CD14-positive monocyte (primary cell): ENCODE measurements around the gene SLC1A7. TPM values are rescaled to one million over a fixed set of nuclear protein-coding genes. Genes with fewer than 3 reads are reported as not detected.

ENCODE experiments used
- DNase-seq, 3 donors: peaks; one replicate each; pipeline ENCODE4 v3.0.0-alpha.2; 2011 to 2022
- H2AFZ ChIP-seq: 2 replicates; pipeline ENCODE4 v1.6.0; 2012; ENCODE audit warnings: mild to moderate bottlenecking, low read depth, low read length, inconsistent platforms; ENCODE audit not compliant: insufficient read depth, poor library complexity, severe bottlenecking
- H3K27ac ChIP-seq, 2 donors: 1 replicate in 1 of 2; 2 replicates in 1 of 2; pipeline ENCODE4 v1.5.1; 2012 to 2013; ENCODE audit warnings: low read length in 2 of 2, control low read depth in 1 of 2, inconsistent platforms in 1 of 2, low read depth in 1 of 2, mild to moderate bottlenecking in 1 of 2
- H3K27me3 ChIP-seq, 2 donors: one replicate each; pipeline versions ENCODE4 v1.6.0 to v1.6.1; 2011 to 2013; ENCODE audit warnings: low read length in 2 of 2; ENCODE audit not compliant: control insufficient read depth in 2 of 2, insufficient read depth in 2 of 2
- H3K36me3 ChIP-seq, 2 donors: replicated peaks in 1 of 2; 1 replicate in 1 of 2; 2 replicates in 1 of 2; pipeline versions ENCODE4 v1.5.1 to v1.6.1; 2012 to 2013; ENCODE audit warnings: low read length in 2 of 2, control low read depth in 1 of 2, inconsistent platforms in 1 of 2, mild to moderate bottlenecking in 1 of 2; ENCODE audit not compliant: insufficient read depth in 2 of 2, control insufficient read depth in 1 of 2
- H3K4me1 ChIP-seq, 2 donors: 1 replicate in 1 of 2; 2 replicates in 1 of 2; pipeline versions ENCODE4 v1.5.1 to v1.6.1; 2012 to 2013; ENCODE audit warnings: low read length in 2 of 2, control low read depth in 1 of 2, inconsistent platforms in 1 of 2, mild to moderate bottlenecking in 1 of 2, moderate library complexity in 1 of 2; ENCODE audit not compliant: insufficient read depth in 2 of 2, control insufficient read depth in 1 of 2
- H3K4me2 ChIP-seq: replicated peaks from 2 replicates; pipeline ENCODE3; 2012; ENCODE audit warnings: low read length, moderate library complexity, mild to moderate bottlenecking; ENCODE audit not compliant: poor library complexity, severe bottlenecking; ENCODE audit errors: extremely low read depth
- H3K4me3 ChIP-seq, 3 experiments: fragments of 200-600 bp in 1 of 3; sonication (generic) in 1 of 3; replicated peaks in 1 of 3; 1 replicate in 2 of 3; 2 replicates in 1 of 3; pipeline ENCODE4 v1.5.1; 2011 to 2013; ENCODE audit warnings: low read length in 3 of 3, mild to moderate bottlenecking in 3 of 3, control low read depth in 2 of 3, low read depth in 2 of 3, inconsistent platforms in 1 of 3, moderate library complexity in 1 of 3
- H3K79me2 ChIP-seq: 2 replicates; pipeline ENCODE4 v1.6.0; 2012; ENCODE audit warnings: mild to moderate bottlenecking, control low read depth, inconsistent platforms, low read length, moderate library complexity; ENCODE audit not compliant: insufficient read depth
- H3K9ac ChIP-seq: 2 replicates; pipeline ENCODE4 v1.6.0; 2017; ENCODE audit warnings: low read length, mild to moderate bottlenecking; ENCODE audit not compliant: insufficient read depth, poor library complexity, severe bottlenecking
- H3K9me3 ChIP-seq, 2 donors: replicated peaks in 1 of 2; 1 replicate in 1 of 2; 2 replicates in 1 of 2; pipeline versions ENCODE4 v1.5.1 to v1.6.1; 2012 to 2013; ENCODE audit warnings: low read length in 2 of 2, control low read depth in 1 of 2; ENCODE audit not compliant: control insufficient read depth in 1 of 2, insufficient read depth in 1 of 2
- H4K20me1 ChIP-seq: 2 replicates; pipeline ENCODE4 v1.6.0; 2012; ENCODE audit warnings: mild to moderate bottlenecking, low read length, control low read depth, moderate library complexity; ENCODE audit not compliant: insufficient read depth
- H3K27ac Mint-ChIP-seq, 7 donors: one replicate each; pipeline ENCODE4 v1.8.0; 2020; ENCODE audit warnings: mild to moderate bottlenecking in 7 of 7, mixed read lengths in 7 of 7, moderate library complexity in 6 of 7, inconsistent platforms in 2 of 7
- H3K27me3 Mint-ChIP-seq, 3 donors: one replicate each; pipeline ENCODE4 v1.8.0; 2021 to 2022; ENCODE audit warnings: low read depth in 3 of 3, mild to moderate bottlenecking in 3 of 3, mixed read lengths in 3 of 3, moderate library complexity in 3 of 3, inconsistent platforms in 1 of 3
- H3K36me3 Mint-ChIP-seq, 2 donors: one replicate each; pipeline ENCODE4 v1.8.0; 2020; ENCODE audit warnings: mixed read lengths in 2 of 2, inconsistent platforms in 1 of 2, mild to moderate bottlenecking in 1 of 2
- H3K4me1 Mint-ChIP-seq: one replicate; pipeline ENCODE4 v1.8.0; 2020; ENCODE audit warnings: mild to moderate bottlenecking, mixed read lengths
- H3K4me3 Mint-ChIP-seq, 2 donors: one replicate each; pipeline ENCODE4 v1.8.0; 2020; ENCODE audit warnings: mild to moderate bottlenecking in 2 of 2, mixed read lengths in 2 of 2, moderate library complexity in 1 of 2
- H3K9me3 Mint-ChIP-seq, 7 donors: one replicate each; pipeline ENCODE4 v1.8.0; 2020 to 2022; ENCODE audit warnings: mixed read lengths in 7 of 7, mild to moderate bottlenecking in 6 of 7, moderate library complexity in 6 of 7, inconsistent platforms in 2 of 7
- WGBS: methylation state at CpG from one replicate; pipeline ENCODE4 v1.1.5; 2013; ENCODE audit warnings: missing lambda C conversion rate; ENCODE audit not compliant: insufficient coverage; 5-methylcytosine and 5-hydroxymethylcytosine counted together
- intact Hi-C, 2 donors: fragments of 100-400 bp; cut with micrococcal nuclease; formaldehyde crosslinking; loops; one replicate each; pipeline versions ENCODE4 v1.15.0 to v1.15.1; 2023
- polyA plus RNA-seq, 3 donors: library from polyadenylated mRNA; depleted of rRNA in 1 of 3; unstranded in 2 of 3; stranded (reverse) in 1 of 3; fragments of 300-500 nt in 2 of 3; fragments of >200 nt in 1 of 3; fragmentation: Illumina TruSeq in 2 of 3; gene quantifications; 1 replicate in 2 of 3; 2 replicates in 1 of 3; pipeline ENCODE4 v1.2.3, GENCODE V29; 2012 to 2021
- TF ChIP-seq, protein P1 (sequence below): fragments of 200-600 bp; IDR thresholded peaks from one replicate; pipeline ENCODE4 v1.8.0; 2022; ENCODE audit warnings: antibody characterized with exemption, mild to moderate bottlenecking

The SLC1A7 gene
- polyA plus RNA-seq, 3 donors = not detected

- H3K36me3 Mint-ChIP-seq = no peaks in the 10 kb centered on the region
- WGBS = no CpG with 5 or more reads among the region's 1 CpG
- H3K27ac Mint-ChIP-seq = no peak overlapping the region
These were observed 70.5 kb downstream of the SLC1A7 start for GRCh38 chr1:53071915-53072314.

GRCh38 chr1:53071167-53071865 is 71.1 kb downstream of the SLC1A7 start:
- TF ChIP-seq, protein P1, sequence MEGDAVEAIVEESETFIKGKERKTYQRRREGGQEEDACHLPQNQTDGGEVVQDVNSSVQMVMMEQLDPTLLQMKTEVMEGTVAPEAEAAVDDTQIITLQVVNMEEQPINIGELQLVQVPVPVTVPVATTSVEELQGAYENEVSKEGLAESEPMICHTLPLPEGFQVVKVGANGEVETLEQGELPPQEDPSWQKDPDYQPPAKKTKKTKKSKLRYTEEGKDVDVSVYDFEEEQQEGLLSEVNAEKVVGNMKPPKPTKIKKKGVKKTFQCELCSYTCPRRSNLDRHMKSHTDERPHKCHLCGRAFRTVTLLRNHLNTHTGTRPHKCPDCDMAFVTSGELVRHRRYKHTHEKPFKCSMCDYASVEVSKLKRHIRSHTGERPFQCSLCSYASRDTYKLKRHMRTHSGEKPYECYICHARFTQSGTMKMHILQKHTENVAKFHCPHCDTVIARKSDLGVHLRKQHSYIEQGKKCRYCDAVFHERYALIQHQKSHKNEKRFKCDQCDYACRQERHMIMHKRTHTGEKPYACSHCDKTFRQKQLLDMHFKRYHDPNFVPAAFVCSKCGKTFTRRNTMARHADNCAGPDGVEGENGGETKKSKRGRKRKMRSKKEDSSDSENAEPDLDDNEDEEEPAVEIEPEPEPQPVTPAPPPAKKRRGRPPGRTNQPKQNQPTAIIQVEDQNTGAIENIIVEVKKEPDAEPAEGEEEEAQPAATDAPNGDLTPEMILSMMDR = no peak
- Mint-ChIP-seq H3K27me3 (no peaks in the 10 kb centered on the region), H3K9me3 (no peaks in the 10 kb centered on the region), H3K36me3 (no peaks in the 10 kb centered on the region), H3K4me1 (no peaks in the 10 kb centered on the region), H3K4me3 (no peak overlapping the region), H3K27ac (peak overlapping the region in 1 of 7 donors; percentile 31)
- intact Hi-C loops = no loop called here
- Histone ChIP-seq H3K79me2 (no peaks in the 10 kb centered on the region), H3K9ac (no peak overlapping the region), H3K4me2 (no peak overlapping the region), H3K36me3 (no peaks in the 10 kb centered on the region), H2AFZ (no peak overlapping the region), H3K9me3 (no peaks in the 10 kb centered on the region), H3K4me3 (no peak overlapping the region), H4K20me1 (no peaks in the 10 kb centered on the region), H3K27ac (no peak overlapping the region), H3K27me3 (no peaks in the 10 kb centered on the region), H3K4me1 (no peaks in the 10 kb centered on the region)
- no peak for DNase-seq
- 89% methylated on average over 13 of the region's 17 CpGs for WGBS

More at GRCh38 chr1:53071915-53072314, 70.5 kb downstream of the SLC1A7 start:
- Histone ChIP-seq H3K27me3 (no peaks in the 10 kb centered on the region), H4K20me1 (no peaks in the 10 kb centered on the region), H3K9ac (no peak overlapping the region), H3K4me1 (no peaks in the 10 kb centered on the region), H3K4me3 (no peak overlapping the region), H2AFZ (no peak overlapping the region), H3K79me2 (no peaks in the 10 kb centered on the region), H3K27ac (no peak overlapping the region), H3K36me3 (no peaks in the 10 kb centered on the region), H3K9me3 (no peaks in the 10 kb centered on the region), H3K4me2 (no peak overlapping the region)
- no peaks in the 10 kb centered on the region for H3K9me3 Mint-ChIP-seq
- intact Hi-C loops = no loop called here
- DNase-seq = no peak
- no peaks in the 10 kb centered on the region for H3K4me1 Mint-ChIP-seq
- H3K4me3 Mint-ChIP-seq = no peak overlapping the region
- H3K27me3 Mint-ChIP-seq = no peaks in the 10 kb centered on the region
- TF ChIP-seq, protein P1 = no peak
